Fibroblast of gingiva (primary cell): ENCODE measurements around the gene MTG1.
"Not testable (repeated sequence)": the region's sequence is repeated elsewhere in the genome, so short reads cannot be mapped to it uniquely, and the experiment has no call there.

Experiments used
- DNase-seq: peaks from one replicate; pipeline ENCODE4 v3.0.0-alpha.2; 2011; ENCODE audit warnings: low read depth

The MTG1 gene

GRCh38 chr10:133400624-133401424 is 6.9 kb downstream of the MTG1 start:
- DNase-seq, result no peak

GRCh38 chr10:133401500-133401899 is 7.5 kb downstream of the MTG1 start:
- DNase-seq, result no peak

- DNase-seq, result no peak
These were observed 8.2 kb downstream of the MTG1 start for GRCh38 chr10:133401981-133402725.

- no peak for DNase-seq
These were observed 9.4 kb downstream of the MTG1 start for GRCh38 chr10:133403359-133403758.

GRCh38 chr10:133403784-133404183 is 9.8 kb downstream of the MTG1 start:
- no peak for DNase-seq

GRCh38 chr10:133405272-133405671 is 11.3 kb downstream of the MTG1 start:
- no peak for DNase-seq

- no peak for DNase-seq
These were observed 12.0 kb downstream of the MTG1 start for GRCh38 chr10:133405844-133406527.

GRCh38 chr10:133411523-133412380 is 17.8 kb downstream of the MTG1 start:
- DNase-seq, result no peak

- DNase-seq, result no peak
These were observed 18.4 kb downstream of the MTG1 start for GRCh38 chr10:133412381-133412711.

GRCh38 chr10:133414401-133414800 is 20.4 kb downstream of the MTG1 start:
- DNase-seq, result not testable (repeated sequence)

- DNase-seq, result no peak
These were observed 21.8 kb downstream of the MTG1 start for GRCh38 chr10:133415752-133416151.

- no peak for DNase-seq
These were observed 24.5 kb downstream of the MTG1 start for GRCh38 chr10:133418289-133418993.

GRCh38 chr10:133419211-133419950 is 25.4 kb downstream of the MTG1 start:
- DNase-seq, result no peak

GRCh38 chr10:133420028-133420427 is 26.1 kb downstream of the MTG1 start:
- DNase-seq, result no peak

- DNase-seq, result no peak
These were observed 26.6 kb downstream of the MTG1 start for GRCh38 chr10:133420579-133420978.

- no peak for DNase-seq
These were observed 27.6 kb downstream of the MTG1 start for GRCh38 chr10:133421336-133422222.

GRCh38 chr10:133422223-133422806 is 28.4 kb downstream of the MTG1 start:
- no peak for DNase-seq

- DNase-seq, result no peak
These were observed 29.1 kb downstream of the MTG1 start for GRCh38 chr10:133422807-133423771.
